Activated naive CD4-positive, alpha-beta T cell treated with anti-CD3 and anti-CD28 coated beads, Interleukin-2, amount 50 U/mL, for 16 hours (primary cell): ENCODE data around the gene JMJD6.
"Not testable (repeated sequence)": the region's sequence is repeated elsewhere in the genome, so short reads cannot be mapped to it uniquely, and the experiment has no call there.

ENCODE experiments used
- DNase-seq: peaks from one replicate; pipeline ENCODE4 v3.0.0-alpha.2; 2020

Gene JMJD6

GRCh38 chr17:76736349-76737081 lies 10.1 kb upstream of the JMJD6 start:
- peak; percentile 70 for DNase-seq

GRCh38 chr17:76735586-76736348 lies 9.4 kb upstream of the JMJD6 start:
- DNase-seq, result no peak

- DNase-seq, result no peak
Observed at GRCh38 chr17:76735006-76735405, 8.6 kb upstream of the JMJD6 start.

GRCh38 chr17:76734080-76734840 lies 7.9 kb upstream of the JMJD6 start:
- no peak for DNase-seq

- DNase-seq, result no peak
Observed at GRCh38 chr17:76733618-76733957, 7.2 kb upstream of the JMJD6 start.

GRCh38 chr17:76732734-76733617 lies 6.6 kb upstream of the JMJD6 start:
- DNase-seq, result no peak

GRCh38 chr17:76731800-76732733 lies 5.7 kb upstream of the JMJD6 start:
- not testable (repeated sequence) for DNase-seq

GRCh38 chr17:76727745-76728456 lies 1.5 kb upstream of the JMJD6 start:
- no peak for DNase-seq

GRCh38 chr17:76726776-76727718 lies 641 bp upstream of the JMJD6 start, which contains the start of gene METTL23:
Gene METTL23, plus strand, starts transcription at chr17:76726839. Its CDS starts 2,872 bp downstream, at chr17:76729711.
- peak; percentile 79 for DNase-seq

GRCh38 chr17:76725580-76726230 lies 701 bp downstream of the JMJD6 start:
- DNase-seq, result peak; percentile 80

GRCh38 chr17:76723812-76724211 lies 2.6 kb downstream of the JMJD6 start:
- no peak for DNase-seq

- not testable (repeated sequence) for DNase-seq
Observed at GRCh38 chr17:76722977-76723376, 3.4 kb downstream of the JMJD6 start.

GRCh38 chr17:76722279-76722678 lies 4.1 kb downstream of the JMJD6 start:
- no peak for DNase-seq

- DNase-seq, result no peak
Observed at GRCh38 chr17:76721463-76721862, 4.9 kb downstream of the JMJD6 start.

GRCh38 chr17:76720941-76721340 lies 5.5 kb downstream of the JMJD6 start:
- no peak for DNase-seq

- DNase-seq, result no peak
Observed at GRCh38 chr17:76720211-76720610, 6.2 kb downstream of the JMJD6 start.

- no peak for DNase-seq
Observed at GRCh38 chr17:76718516-76718915, 7.9 kb downstream of the JMJD6 start.

- no peak for DNase-seq
Observed at GRCh38 chr17:76716839-76717215, 9.6 kb downstream of the JMJD6 start.
